GM12892 (cell line): ENCODE data around the gene RAB15.

Experiments
- POLR2A ChIP-seq: IDR thresholded peaks from 2 replicates; pipeline ENCODE4 v1.6.1; 2011; ENCODE audit warnings: low read depth, low read length, control low read depth
- POLR2AphosphoS5 ChIP-seq: IDR thresholded peaks from 2 replicates; pipeline ENCODE4 v1.6.1; 2011; ENCODE audit warnings: low read depth, low read length, control low read depth
- TAF1 ChIP-seq: IDR thresholded peaks from 2 replicates; pipeline ENCODE4 v1.6.1; 2011; ENCODE audit warnings: low read depth, mild to moderate bottlenecking, control low read depth, low read length, borderline replicate concordance

- TF ChIP-seq POLR2A: no peak
- TF ChIP-seq TAF1: no peak
- no peak for TF ChIP-seq POLR2AphosphoS5
These were observed 38.2 kb upstream of the RAB15 start for GRCh38 chr14:65010211-65010931.
